GM21576 (cell line): Measurements from ENCODE around the gene PROX2.

ENCODE experiments used
- ATAC-seq: cut with Tn5 transposase; IDR thresholded peaks from one replicate; pipeline ENCODE4 v1.9.1; 2021; ENCODE audit warnings: mild to moderate bottlenecking, moderate library complexity; ENCODE audit not compliant: unreplicated experiment

The PROX2 gene

GRCh38 chr14:74852922-74853530 lies 22.9 kb downstream of the PROX2 start:
- no peak for ATAC-seq

GRCh38 chr14:74848768-74849167 lies 27.2 kb downstream of the PROX2 start:
- ATAC-seq, result no peak

- no peak for ATAC-seq
Observed at GRCh38 chr14:74846968-74847665, 28.8 kb downstream of the PROX2 start.

GRCh38 chr14:74846168-74846567 lies 29.8 kb downstream of the PROX2 start:
- no peak for ATAC-seq

- no peak for ATAC-seq
Observed at GRCh38 chr14:74843653-74844052, 32.3 kb downstream of the PROX2 start.

DNA sequence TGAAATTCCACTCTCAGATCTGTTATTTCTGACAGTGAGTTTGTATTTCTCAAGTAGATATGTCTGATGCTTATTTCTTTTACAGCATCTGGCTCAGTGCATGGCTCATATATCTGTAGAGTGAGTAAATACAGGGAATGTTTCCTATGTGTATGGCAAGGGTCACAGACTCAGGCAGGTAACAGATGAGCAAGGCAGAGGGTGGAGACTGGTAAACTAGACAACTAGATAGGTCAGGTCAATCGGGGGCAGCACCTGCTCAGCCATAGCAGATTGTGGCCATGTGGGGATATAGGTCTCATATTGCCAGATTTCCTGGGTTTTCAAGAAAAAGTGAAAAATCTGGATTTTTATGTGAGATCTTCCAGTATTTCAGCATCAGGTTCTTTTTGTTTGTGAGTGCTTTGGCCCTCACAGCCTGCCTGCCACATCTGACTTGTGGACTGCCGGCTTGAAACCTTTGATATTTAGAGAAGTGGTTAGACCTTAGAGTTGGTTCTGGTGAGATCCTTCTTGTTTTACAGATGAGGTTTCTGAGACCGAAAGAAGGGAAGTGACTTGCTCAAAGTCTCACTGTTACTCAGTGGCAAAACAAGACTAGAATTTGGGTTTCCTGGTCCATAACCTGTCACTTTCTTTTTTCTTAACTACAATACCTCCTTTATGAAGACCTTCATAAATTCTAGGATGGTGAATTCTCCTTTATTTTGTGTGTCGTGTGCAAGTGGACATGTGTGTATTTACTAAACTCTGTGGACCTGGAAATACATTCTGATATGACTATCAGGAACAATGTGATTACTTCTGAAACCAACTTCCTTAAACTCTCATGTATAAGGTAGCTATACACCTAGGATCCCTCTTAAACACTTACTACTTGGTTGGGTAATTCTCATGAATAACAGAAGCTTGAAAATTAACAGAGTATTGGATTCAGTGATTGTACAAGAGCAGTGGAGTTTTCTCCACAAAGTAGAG lies 34.4 kb downstream of the PROX2 start:
- ATAC-seq, result peak; percentile 70

GRCh38 chr14:74840603-74841030 lies 35.3 kb downstream of the PROX2 start:
- ATAC-seq, result peak; percentile 38

DNA sequence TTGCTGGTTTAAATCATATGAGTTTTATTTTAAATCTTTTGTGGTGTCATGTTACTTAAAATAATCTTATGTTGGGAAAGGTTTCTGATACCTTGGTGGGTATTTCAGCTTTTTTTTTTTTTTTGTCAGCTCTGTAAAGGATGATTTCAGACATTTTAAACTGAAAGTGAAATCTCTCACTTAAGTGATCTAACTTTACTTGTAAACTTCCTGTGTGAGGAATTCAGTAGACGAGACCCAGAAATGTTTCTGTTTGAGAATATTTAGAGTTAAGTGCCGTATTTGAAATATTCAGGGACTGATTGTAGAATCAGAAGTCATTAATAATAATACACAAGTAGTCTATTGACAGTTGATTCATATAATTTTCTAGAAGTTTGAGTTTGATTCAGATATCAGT lies 37.8 kb downstream of the PROX2 start:
- no peak for ATAC-seq

DNA sequence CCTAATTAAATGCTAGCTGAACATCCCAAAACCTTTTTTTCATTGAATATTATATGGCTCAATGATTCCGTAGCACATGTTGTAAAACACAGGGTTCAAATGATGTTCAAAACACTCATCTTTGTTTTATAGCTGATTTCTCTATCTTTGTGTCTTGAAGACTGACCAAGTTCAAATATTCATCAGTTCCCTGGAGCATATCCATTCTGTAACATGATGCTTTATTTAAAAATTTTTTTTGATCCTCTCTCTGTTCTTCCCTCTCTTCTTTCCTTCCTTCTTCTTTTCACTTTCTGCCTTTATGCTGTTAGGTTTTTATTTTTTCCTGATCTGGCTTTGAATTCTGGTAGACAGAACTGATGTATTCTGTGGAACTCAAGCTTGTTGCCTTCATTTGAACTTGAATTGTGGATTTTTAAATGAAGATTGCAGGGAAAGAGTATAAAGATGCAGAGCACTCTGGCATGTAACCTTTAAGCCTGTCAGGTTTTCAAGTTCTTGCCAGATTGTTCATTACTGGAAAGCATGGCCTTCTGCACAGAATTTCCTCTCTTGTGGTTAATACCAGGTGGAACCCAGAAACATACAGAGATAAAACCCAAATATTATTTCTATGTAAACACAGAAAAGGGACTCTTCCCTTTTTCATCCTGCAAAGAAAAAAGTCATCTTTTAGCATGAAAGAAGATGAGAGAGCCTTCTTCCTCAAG lies 39.5 kb downstream of the PROX2 start:
- ATAC-seq, result no peak

GRCh38 chr14:74835645-74836250 lies 40.2 kb downstream of the PROX2 start:
- ATAC-seq, result no peak

DNA sequence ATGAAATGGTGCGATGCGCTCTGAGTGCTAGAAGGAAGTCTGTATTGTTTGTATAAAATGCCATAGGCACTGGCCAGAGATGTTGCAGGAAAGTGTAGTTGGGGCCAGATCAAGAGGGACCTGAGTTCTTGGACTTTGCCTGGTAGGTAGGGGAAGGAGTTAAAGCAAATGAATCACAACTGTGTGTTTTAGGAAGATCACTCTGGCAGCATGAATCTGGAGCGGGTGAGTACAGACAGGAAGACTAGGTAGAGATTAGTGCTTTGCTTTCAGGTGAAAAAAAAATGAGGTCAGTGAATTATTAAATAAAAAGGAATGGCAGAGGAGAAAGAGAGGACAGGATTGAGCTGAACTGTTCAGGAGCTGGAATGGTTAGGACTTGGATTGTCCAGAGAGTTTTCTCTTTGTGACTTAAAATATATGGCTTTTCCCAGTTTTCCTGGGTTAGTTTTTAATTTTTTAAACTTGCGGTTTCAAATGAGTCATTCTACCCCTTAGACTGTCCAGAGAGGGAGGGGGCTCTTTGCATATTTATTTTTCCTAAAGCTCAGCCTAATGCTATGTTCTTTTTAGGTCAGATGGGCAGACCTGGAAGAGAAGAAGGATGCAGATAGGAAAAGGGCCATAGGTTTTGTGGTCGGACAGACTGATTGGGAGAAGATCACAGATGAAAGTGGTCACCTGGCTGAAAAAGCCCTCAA lies 41.1 kb downstream of the PROX2 start:
- ATAC-seq, result no peak

GRCh38 chr14:74832849-74833248 lies 43.1 kb downstream of the PROX2 start:
- ATAC-seq, result no peak

DNA sequence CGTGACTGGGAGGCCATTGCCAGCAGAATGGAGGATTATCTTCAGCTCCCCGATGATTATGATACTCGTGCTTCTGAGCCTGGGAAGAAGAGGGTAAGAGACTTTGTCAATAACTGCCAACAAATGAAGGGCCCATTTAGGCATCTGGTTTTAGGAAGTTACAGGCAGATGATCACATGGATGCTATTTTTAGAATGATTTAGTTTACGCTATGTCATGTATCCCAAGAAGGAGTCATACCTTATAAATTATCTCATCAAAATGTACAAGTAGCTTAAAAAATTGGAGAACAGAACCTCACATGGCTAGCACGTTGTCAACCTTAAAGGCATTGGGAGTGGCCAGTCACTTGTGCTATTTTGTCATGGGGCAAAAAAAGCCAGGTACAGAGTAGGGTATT lies 46.7 kb downstream of the PROX2 start:
- no peak for ATAC-seq

DNA sequence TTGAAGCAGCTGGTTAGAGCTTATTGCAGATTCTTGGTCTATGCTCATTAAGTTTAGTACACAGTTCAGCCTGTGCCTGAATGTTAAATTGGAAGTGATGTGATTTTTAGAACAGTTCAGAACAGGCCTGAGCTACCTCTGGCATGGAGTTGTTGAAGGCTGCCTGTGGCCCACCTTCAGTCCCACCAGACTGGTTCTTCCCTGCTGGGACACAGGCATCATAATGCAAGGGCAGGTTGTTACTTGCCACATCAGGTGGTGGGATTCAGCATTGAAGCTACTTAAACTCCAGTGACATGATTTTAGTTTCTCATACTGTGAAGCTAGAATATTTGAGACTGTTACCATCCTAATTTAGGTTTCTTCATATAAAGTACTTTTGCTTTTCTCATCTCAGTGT lies 49.4 kb downstream of the PROX2 start:
- no peak for ATAC-seq
